ENCODE measurements around the gene MEX3D.

GRCh38 chr19:1609103-1609396, 40.9 kb upstream of the MEX3D start:
- TF ChIP-seq, protein P1, sequence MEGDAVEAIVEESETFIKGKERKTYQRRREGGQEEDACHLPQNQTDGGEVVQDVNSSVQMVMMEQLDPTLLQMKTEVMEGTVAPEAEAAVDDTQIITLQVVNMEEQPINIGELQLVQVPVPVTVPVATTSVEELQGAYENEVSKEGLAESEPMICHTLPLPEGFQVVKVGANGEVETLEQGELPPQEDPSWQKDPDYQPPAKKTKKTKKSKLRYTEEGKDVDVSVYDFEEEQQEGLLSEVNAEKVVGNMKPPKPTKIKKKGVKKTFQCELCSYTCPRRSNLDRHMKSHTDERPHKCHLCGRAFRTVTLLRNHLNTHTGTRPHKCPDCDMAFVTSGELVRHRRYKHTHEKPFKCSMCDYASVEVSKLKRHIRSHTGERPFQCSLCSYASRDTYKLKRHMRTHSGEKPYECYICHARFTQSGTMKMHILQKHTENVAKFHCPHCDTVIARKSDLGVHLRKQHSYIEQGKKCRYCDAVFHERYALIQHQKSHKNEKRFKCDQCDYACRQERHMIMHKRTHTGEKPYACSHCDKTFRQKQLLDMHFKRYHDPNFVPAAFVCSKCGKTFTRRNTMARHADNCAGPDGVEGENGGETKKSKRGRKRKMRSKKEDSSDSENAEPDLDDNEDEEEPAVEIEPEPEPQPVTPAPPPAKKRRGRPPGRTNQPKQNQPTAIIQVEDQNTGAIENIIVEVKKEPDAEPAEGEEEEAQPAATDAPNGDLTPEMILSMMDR (conservative IDR thresholded peaks at IDR 0.05) = no peak
- TF ChIP-seq ZFX (IDR thresholded peaks at IDR 0.05) = no peak

Measured in C4-2B (cell line).